Ishikawa (cell line): ENCODE measurements around the gene CCDC51.

Experiments
- CEBPB ChIP-seq: IDR thresholded peaks from 2 replicates; pipeline ENCODE4 v1.6.1; 2012
- CREB1 ChIP-seq: IDR thresholded peaks from 2 replicates; pipeline ENCODE4 v1.6.1; 2012; ENCODE audit warnings: low read depth
- EGR1 ChIP-seq: IDR thresholded peaks from 2 replicates; pipeline ENCODE4 v1.6.1; 2012
- EP300 ChIP-seq: IDR thresholded peaks from 2 replicates; pipeline ENCODE4 v1.6.1; 2012; ENCODE audit warnings: borderline replicate concordance
- FOXM1 ChIP-seq: IDR thresholded peaks from 2 replicates; pipeline ENCODE4 v1.6.1; 2012; ENCODE audit warnings: low read depth, borderline replicate concordance
- MAX ChIP-seq: IDR thresholded peaks from 2 replicates; pipeline ENCODE4 v1.6.1; 2012
- NFIC ChIP-seq: IDR thresholded peaks from 2 replicates; pipeline ENCODE4 v1.6.1; 2012
- RAD21 ChIP-seq: IDR thresholded peaks from 2 replicates; pipeline ENCODE4 v1.6.1; 2012; ENCODE audit warnings: low read depth
- REST ChIP-seq: IDR thresholded peaks from 2 replicates; pipeline ENCODE4 v1.6.1; 2012; ENCODE audit warnings: low read depth, mild to moderate bottlenecking
- TAF1 ChIP-seq: IDR thresholded peaks from 2 replicates; pipeline ENCODE4 v1.6.1; 2012; ENCODE audit warnings: low read depth, mild to moderate bottlenecking
- TCF12 ChIP-seq: IDR thresholded peaks from 2 replicates; pipeline ENCODE4 v1.6.1; 2012; ENCODE audit warnings: low read depth
- TEAD4 ChIP-seq: IDR thresholded peaks from 2 replicates; pipeline ENCODE4 v1.6.1; 2012
- USF1 ChIP-seq: IDR thresholded peaks from 2 replicates; pipeline ENCODE4 v1.6.1; 2012
- YY1 ChIP-seq: IDR thresholded peaks from 2 replicates; pipeline ENCODE4 v1.6.1; 2012; ENCODE audit warnings: low read depth
- ZBTB7A ChIP-seq: IDR thresholded peaks from 2 replicates; pipeline ENCODE4 v1.6.1; 2012; ENCODE audit warnings: low read depth

The CCDC51 gene

GRCh38 chr3:48465531-48466378 is 25.8 kb upstream of the CCDC51 start:
- peak; percentile 68 for TF ChIP-seq ZBTB7A
- TF ChIP-seq NFIC = peak; percentile 81
- TF ChIP-seq EGR1 = no peak
- TF ChIP-seq USF1 = peak; percentile 89
- peak; percentile 88 for TF ChIP-seq MAX
- no peak for TF ChIP-seq TEAD4
- peak; percentile 87 for TF ChIP-seq RAD21
- no peak for TF ChIP-seq REST
- no peak for TF ChIP-seq FOXM1
- peak; percentile 66; the same call in 1 of the 2 replicates for TF ChIP-seq TCF12
- no peak for TF ChIP-seq CEBPB
- no peak for TF ChIP-seq TAF1
- TF ChIP-seq EP300 = peak; percentile 57; the same call in 1 of the 2 replicates
- peak; percentile 48 for TF ChIP-seq YY1
- no peak for TF ChIP-seq CREB1

GRCh38 chr3:48465237-48465530 is 25.3 kb upstream of the CCDC51 start:
- TF ChIP-seq FOXM1 (no peak), REST (no peak), MAX (no peak), YY1 (no peak), ZBTB7A (no peak), TCF12 (no peak)

DNA sequence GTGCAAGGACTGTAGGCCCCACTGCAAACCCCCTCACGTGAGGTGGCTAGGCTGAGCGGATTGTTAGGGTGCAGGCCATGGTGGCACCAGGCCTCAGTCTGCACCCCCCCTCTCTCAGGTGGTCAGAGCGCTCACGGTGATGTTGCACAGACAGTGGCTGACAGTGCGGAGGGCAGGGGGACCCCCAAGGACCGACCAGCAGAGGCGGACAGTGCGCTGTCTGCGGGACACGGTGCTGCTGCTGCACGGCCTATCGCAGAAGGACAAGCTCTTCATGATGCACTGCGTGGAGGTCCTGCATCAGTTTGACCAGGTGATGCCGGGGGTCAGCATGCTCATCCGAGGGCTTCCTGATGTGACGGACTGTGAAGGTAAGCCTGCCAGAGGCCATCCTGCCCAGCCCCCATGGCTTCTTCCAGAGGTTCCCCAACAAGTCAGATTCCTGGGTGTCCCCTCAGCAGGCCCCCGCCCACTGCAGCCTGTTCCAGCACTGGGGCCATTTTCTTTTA is 24.8 kb upstream of the CCDC51 start:
- no peak for TF ChIP-seq CREB1
- TF ChIP-seq RAD21 = no peak

- TF ChIP-seq TEAD4 (no peak), RAD21 (no peak), EP300 (no peak), NFIC (no peak), TCF12 (no peak), ZBTB7A (no peak), EGR1 (no peak), MAX (no peak), USF1 (no peak), TAF1 (no peak), FOXM1 (no peak), YY1 (no peak), REST (no peak), CREB1 (no peak)
Observed at GRCh38 chr3:48463703-48464102, 23.8 kb upstream of the CCDC51 start.
